Ascending aorta (tissue), 2 donors: ENCODE results near the gene INPP1. TPM values are rescaled to one million over a fixed set of nuclear protein-coding genes. Genes with fewer than 3 reads are reported as not detected.

Experiments
- DNase-seq, 2 donors: peaks; one replicate each; pipeline ENCODE4 v3.0.0-alpha.2; 2019; ENCODE audit warnings: low spot score in 2 of 2
- H3K27ac ChIP-seq, 2 donors: fragments of 200-600 bp; sonication (generic); one replicate each; pipeline ENCODE4 v1.5.1; 2016 to 2017; ENCODE audit warnings: mild to moderate bottlenecking in 1 of 2
- H3K27me3 ChIP-seq: fragments of 200-600 bp; sonication (generic); one replicate; pipeline ENCODE4 v1.5.1; 2017
- H3K36me3 ChIP-seq, 2 donors: fragments of 200-600 bp; sonication (generic); one replicate each; pipeline ENCODE4 v1.5.1; 2016
- H3K4me1 ChIP-seq, 2 donors: fragments of 200-600 bp; sonication (generic); one replicate each; pipeline ENCODE4 v1.5.1; 2016 to 2017; ENCODE audit warnings: mild to moderate bottlenecking in 1 of 2
- H3K4me3 ChIP-seq, 2 donors: fragments of 200-600 bp; sonication (generic); one replicate each; pipeline ENCODE4 v1.5.1; 2016 to 2017; ENCODE audit warnings: mild to moderate bottlenecking in 1 of 2
- H3K9me3 ChIP-seq, 2 donors: fragments of 200-600 bp; sonication (generic); one replicate each; pipeline ENCODE4 v1.5.1; 2016
- CTCF ChIP-seq, 3 experiments: fragments of 200-600 bp in 2 of 3; fragments of 450-650 bp in 1 of 3; sonication (generic) in 2 of 3; IDR thresholded peaks; one replicate each; pipeline ENCODE4 v1.5.1; 2016 to 2019; ENCODE audit warnings: antibody characterized with exemption in 3 of 3, mild to moderate bottlenecking in 1 of 3, moderate library complexity in 1 of 3
- intact Hi-C: fragments of 100-400 bp; cut with DNase I; formaldehyde crosslinking; loops from one replicate; pipeline ENCODE4 v1.15.1; 2023
- total RNA-seq: library from RNA; depleted of rRNA; stranded (reverse); fragments of >200 nt; gene quantifications from one replicate; pipeline ENCODE4 v1.1.0, GENCODE V29; 2016

Gene INPP1
- total RNA-seq, 1 donor from 2014 or later = 13.3 TPM

GRCh38 chr2:190418727-190419126 lies 75.3 kb downstream of the INPP1 start:
- H3K36me3 ChIP-seq = no peaks in the 10 kb centered on the region
- H3K4me1 ChIP-seq = no peaks in the 10 kb centered on the region
- TF ChIP-seq CTCF (IDR thresholded peaks at IDR 0.05) = no peak
- intact Hi-C loops = no loop called here
- no peak for DNase-seq
- H3K27me3 ChIP-seq = no peaks in the 10 kb centered on the region
- H3K27ac ChIP-seq = no peak overlapping the region
- no peak overlapping the region for H3K4me3 ChIP-seq
- no peaks in the 10 kb centered on the region for H3K9me3 ChIP-seq

GRCh38 chr2:190420801-190421200 lies 77.4 kb downstream of the INPP1 start:
- TF ChIP-seq CTCF (IDR thresholded peaks at IDR 0.05) = no peak
- H3K27ac ChIP-seq = no peak overlapping the region
- intact Hi-C loops = no loop called here
- no peaks in the 10 kb centered on the region for H3K36me3 ChIP-seq
- H3K4me1 ChIP-seq = no peaks in the 10 kb centered on the region
- no peak overlapping the region for H3K4me3 ChIP-seq
- no peaks in the 10 kb centered on the region for H3K9me3 ChIP-seq
- DNase-seq = no peak
- no peaks in the 10 kb centered on the region for H3K27me3 ChIP-seq

Other genes with a start within 250 kb of the INPP1 start
- 3.7 TPM for gene HIBCH, start 23.8 kb upstream of the INPP1 start, total RNA-seq
- 53.2 TPM for gene MFSD6, start 64.8 kb downstream of the INPP1 start, total RNA-seq
- gene NEMP2, start 191.1 kb downstream of the INPP1 start, total RNA-seq = 0.43 TPM